ENCODE measurements around the gene ZNF821.

- TF ChIP-seq CTCF (IDR thresholded peaks at IDR 0.05) = no peak
- TF ChIP-seq POLR2AphosphoS5 (IDR thresholded peaks at IDR 0.05) = no peak
These were observed 46.1 kb upstream of the ZNF821 start for GRCh38 chr16:71930013-71930563.

All from breast epithelium (tissue), 3 donors.